ENCODE measurements around the gene TCF12.
"Not testable (repeated sequence)": the region's sequence is repeated elsewhere in the genome, so short reads cannot be mapped to it uniquely, and the experiment has no call there.

TCF12 gene

GRCh38 chr15:56929933-56930332 lies 11.5 kb downstream of the TCF12 start:
- H3K4me3 ChIP-seq (ENCODE audit: insufficient read depth, low read depth, low read length, poor library complexity, severe bottlenecking) = no peak overlapping the region

GRCh38 chr15:56930669-56931313 lies 12.3 kb downstream of the TCF12 start:
- Histone ChIP-seq H3K4me1 (ENCODE audit: control insufficient read depth, insufficient read depth, low read length, poor library complexity, severe bottlenecking) (peaks cover 6% of the 10 kb centered on the region), H3K27ac (ENCODE audit: insufficient read depth, low read length, poor library complexity, severe bottlenecking) (no peak overlapping the region), H3K4me3 (ENCODE audit: insufficient read depth, low read depth, low read length, poor library complexity, severe bottlenecking) (no peak overlapping the region), H3K9me3 (ENCODE audit: control insufficient read depth, low read length) (no peaks in the 10 kb centered on the region), H3K36me3 (ENCODE audit: control insufficient read depth, insufficient read depth, low read length) (no peaks in the 10 kb centered on the region), H3K27me3 (replicated peaks; ENCODE audit: control insufficient read depth, insufficient read depth, low read length, poor library complexity, severe bottlenecking) (no peaks in the 10 kb centered on the region)
- DNase-seq = no peak

More at GRCh38 chr15:56929933-56930332, 11.5 kb downstream of the TCF12 start:
- Histone ChIP-seq H3K27ac (ENCODE audit: insufficient read depth, low read length, poor library complexity, severe bottlenecking) (no peak overlapping the region), H3K4me1 (ENCODE audit: control insufficient read depth, insufficient read depth, low read length, poor library complexity, severe bottlenecking) (peaks cover 6% of the 10 kb centered on the region), H3K9me3 (ENCODE audit: control insufficient read depth, low read length) (no peaks in the 10 kb centered on the region), H3K36me3 (ENCODE audit: control insufficient read depth, insufficient read depth, low read length) (no peaks in the 10 kb centered on the region), H3K27me3 (replicated peaks; ENCODE audit: control insufficient read depth, insufficient read depth, low read length, poor library complexity, severe bottlenecking) (no peaks in the 10 kb centered on the region)
- DNase-seq = no peak

GRCh38 chr15:56931639-56932508 lies 13.4 kb downstream of the TCF12 start:
- H3K27me3 ChIP-seq (replicated peaks; ENCODE audit: control insufficient read depth, insufficient read depth, low read length, poor library complexity, severe bottlenecking) = no peaks in the 10 kb centered on the region
- H3K4me3 ChIP-seq (ENCODE audit: insufficient read depth, low read depth, low read length, poor library complexity, severe bottlenecking) = no peak overlapping the region
- no peak overlapping the region for H3K27ac ChIP-seq (ENCODE audit: insufficient read depth, low read length, poor library complexity, severe bottlenecking)
- H3K36me3 ChIP-seq (ENCODE audit: control insufficient read depth, insufficient read depth, low read length) = no peaks in the 10 kb centered on the region
- DNase-seq = no peak
- H3K4me1 ChIP-seq (ENCODE audit: control insufficient read depth, insufficient read depth, low read length, poor library complexity, severe bottlenecking) = peaks cover 6% of the 10 kb centered on the region
- H3K9me3 ChIP-seq (ENCODE audit: control insufficient read depth, low read length) = no peaks in the 10 kb centered on the region

GRCh38 chr15:56932509-56932868 lies 14.0 kb downstream of the TCF12 start:
- not testable (repeated sequence) for H3K4me3 ChIP-seq (ENCODE audit: insufficient read depth, low read depth, low read length, poor library complexity, severe bottlenecking); H3K36me3 ChIP-seq (ENCODE audit: control insufficient read depth, insufficient read depth, low read length); H3K27me3 ChIP-seq (replicated peaks; ENCODE audit: control insufficient read depth, insufficient read depth, low read length, poor library complexity, severe bottlenecking); H3K27ac ChIP-seq (ENCODE audit: insufficient read depth, low read length, poor library complexity, severe bottlenecking); H3K9me3 ChIP-seq (ENCODE audit: control insufficient read depth, low read length); H3K4me1 ChIP-seq (ENCODE audit: control insufficient read depth, insufficient read depth, low read length, poor library complexity, severe bottlenecking); DNase-seq

GRCh38 chr15:56933410-56933809 lies 15.0 kb downstream of the TCF12 start:
- no peak for DNase-seq
- H3K9me3 ChIP-seq (ENCODE audit: control insufficient read depth, low read length) = no peaks in the 10 kb centered on the region
- H3K4me3 ChIP-seq (ENCODE audit: insufficient read depth, low read depth, low read length, poor library complexity, severe bottlenecking) = no peak overlapping the region
- no peaks in the 10 kb centered on the region for H3K27me3 ChIP-seq (replicated peaks; ENCODE audit: control insufficient read depth, insufficient read depth, low read length, poor library complexity, severe bottlenecking)
- peaks cover 6% of the 10 kb centered on the region for H3K4me1 ChIP-seq (ENCODE audit: control insufficient read depth, insufficient read depth, low read length, poor library complexity, severe bottlenecking)
- no peaks in the 10 kb centered on the region for H3K36me3 ChIP-seq (ENCODE audit: control insufficient read depth, insufficient read depth, low read length)
- H3K27ac ChIP-seq (ENCODE audit: insufficient read depth, low read length, poor library complexity, severe bottlenecking) = no peak overlapping the region

DNA sequence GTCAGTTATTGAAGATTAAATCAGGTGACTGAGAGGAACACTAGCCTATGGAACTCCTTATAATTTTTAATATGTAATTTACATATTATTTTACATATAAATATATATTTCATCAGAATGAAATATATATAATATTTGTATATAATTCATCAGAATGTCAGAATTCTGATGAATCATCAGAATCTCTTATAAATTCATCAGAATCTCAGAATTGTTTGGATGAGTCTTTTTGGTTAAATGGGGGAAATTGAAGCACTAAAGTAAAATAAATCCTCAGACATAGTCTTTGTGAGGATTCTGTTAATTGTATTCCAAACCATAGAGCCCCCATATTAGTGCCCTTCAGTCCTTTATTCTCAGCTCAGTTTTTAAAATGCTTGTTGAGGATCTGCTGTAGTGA lies 15.4 kb downstream of the TCF12 start:
- no peak overlapping the region for H3K4me3 ChIP-seq (ENCODE audit: insufficient read depth, low read depth, low read length, poor library complexity, severe bottlenecking)
- peaks cover 6% of the 10 kb centered on the region for H3K4me1 ChIP-seq (ENCODE audit: control insufficient read depth, insufficient read depth, low read length, poor library complexity, severe bottlenecking)
- no peak for DNase-seq
- no peaks in the 10 kb centered on the region for H3K9me3 ChIP-seq (ENCODE audit: control insufficient read depth, low read length)
- H3K27ac ChIP-seq (ENCODE audit: insufficient read depth, low read length, poor library complexity, severe bottlenecking) = no peak overlapping the region
- no peaks in the 10 kb centered on the region for H3K36me3 ChIP-seq (ENCODE audit: control insufficient read depth, insufficient read depth, low read length)
- no peaks in the 10 kb centered on the region for H3K27me3 ChIP-seq (replicated peaks; ENCODE audit: control insufficient read depth, insufficient read depth, low read length, poor library complexity, severe bottlenecking)

GRCh38 chr15:56934269-56934668 lies 15.8 kb downstream of the TCF12 start:
- Histone ChIP-seq H3K27me3 (replicated peaks; ENCODE audit: control insufficient read depth, insufficient read depth, low read length, poor library complexity, severe bottlenecking) (no peaks in the 10 kb centered on the region), H3K4me3 (ENCODE audit: insufficient read depth, low read depth, low read length, poor library complexity, severe bottlenecking) (no peak overlapping the region), H3K4me1 (ENCODE audit: control insufficient read depth, insufficient read depth, low read length, poor library complexity, severe bottlenecking) (peaks cover 6% of the 10 kb centered on the region), H3K9me3 (ENCODE audit: control insufficient read depth, low read length) (no peaks in the 10 kb centered on the region), H3K27ac (ENCODE audit: insufficient read depth, low read length, poor library complexity, severe bottlenecking) (no peak overlapping the region), H3K36me3 (ENCODE audit: control insufficient read depth, insufficient read depth, low read length) (no peaks in the 10 kb centered on the region)
- DNase-seq = no peak

GRCh38 chr15:56936929-56937328 lies 18.5 kb downstream of the TCF12 start:
- Histone ChIP-seq H3K9me3 (ENCODE audit: control insufficient read depth, low read length) (no peaks in the 10 kb centered on the region), H3K27me3 (replicated peaks; ENCODE audit: control insufficient read depth, insufficient read depth, low read length, poor library complexity, severe bottlenecking) (no peaks in the 10 kb centered on the region), H3K4me3 (ENCODE audit: insufficient read depth, low read depth, low read length, poor library complexity, severe bottlenecking) (no peak overlapping the region), H3K4me1 (ENCODE audit: control insufficient read depth, insufficient read depth, low read length, poor library complexity, severe bottlenecking) (peaks cover 2% of the 10 kb centered on the region), H3K27ac (ENCODE audit: insufficient read depth, low read length, poor library complexity, severe bottlenecking) (no peak overlapping the region), H3K36me3 (ENCODE audit: control insufficient read depth, insufficient read depth, low read length) (no peaks in the 10 kb centered on the region)
- no peak for DNase-seq

DNA sequence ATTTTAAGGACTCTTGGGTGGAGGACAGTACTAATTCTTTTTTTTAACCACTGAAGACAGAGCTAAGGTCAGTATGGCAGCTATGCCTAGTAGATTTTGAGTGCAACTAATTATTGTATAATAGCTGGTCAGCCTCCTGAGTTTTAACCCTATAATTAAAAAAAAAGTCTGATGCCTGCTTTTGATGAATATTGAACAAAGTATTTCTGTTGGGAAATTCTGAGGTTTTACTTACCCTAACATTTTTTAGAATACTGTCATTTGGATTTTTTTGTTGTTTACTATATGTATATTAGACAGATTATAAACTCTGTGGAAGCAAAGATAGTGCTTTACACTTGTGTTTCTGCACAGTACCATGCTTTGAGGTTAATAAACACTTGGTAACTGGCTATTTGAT lies 20.8 kb downstream of the TCF12 start:
- Histone ChIP-seq H3K9me3 (ENCODE audit: control insufficient read depth, low read length) (no peaks in the 10 kb centered on the region), H3K36me3 (ENCODE audit: control insufficient read depth, insufficient read depth, low read length) (no peaks in the 10 kb centered on the region), H3K4me3 (ENCODE audit: insufficient read depth, low read depth, low read length, poor library complexity, severe bottlenecking) (no peak overlapping the region), H3K4me1 (ENCODE audit: control insufficient read depth, insufficient read depth, low read length, poor library complexity, severe bottlenecking) (no peaks in the 10 kb centered on the region), H3K27me3 (replicated peaks; ENCODE audit: control insufficient read depth, insufficient read depth, low read length, poor library complexity, severe bottlenecking) (no peaks in the 10 kb centered on the region), H3K27ac (ENCODE audit: insufficient read depth, low read length, poor library complexity, severe bottlenecking) (no peak overlapping the region)
- DNase-seq = no peak

DNA sequence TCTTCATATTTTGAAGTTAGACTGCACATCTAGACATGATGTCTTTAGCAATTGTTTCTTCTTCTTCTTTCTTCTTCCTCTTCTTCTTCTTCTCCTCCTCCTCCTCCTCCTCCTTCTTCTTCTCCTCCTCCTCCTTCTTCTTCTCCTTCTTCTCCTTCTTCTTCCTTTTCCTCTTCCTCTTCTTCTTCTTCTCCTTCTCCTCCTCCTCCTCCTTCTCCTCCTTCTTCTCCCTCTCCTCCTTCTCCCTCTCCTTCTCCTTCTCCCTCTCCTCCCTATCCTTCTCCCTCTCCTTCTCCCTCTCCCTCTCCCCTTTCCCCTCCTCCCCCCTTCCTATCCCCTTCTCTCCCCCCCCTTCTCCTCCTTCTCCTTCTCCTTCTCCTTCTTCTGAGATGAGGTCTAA lies 21.9 kb downstream of the TCF12 start:
- DNase-seq = no peak
- no peak overlapping the region for H3K27ac ChIP-seq (ENCODE audit: insufficient read depth, low read length, poor library complexity, severe bottlenecking)
- H3K27me3 ChIP-seq (replicated peaks; ENCODE audit: control insufficient read depth, insufficient read depth, low read length, poor library complexity, severe bottlenecking) = no peaks in the 10 kb centered on the region
- no peaks in the 10 kb centered on the region for H3K9me3 ChIP-seq (ENCODE audit: control insufficient read depth, low read length)
- H3K36me3 ChIP-seq (ENCODE audit: control insufficient read depth, insufficient read depth, low read length) = no peaks in the 10 kb centered on the region
- no peak overlapping the region for H3K4me3 ChIP-seq (ENCODE audit: insufficient read depth, low read depth, low read length, poor library complexity, severe bottlenecking)
- H3K4me1 ChIP-seq (ENCODE audit: control insufficient read depth, insufficient read depth, low read length, poor library complexity, severe bottlenecking) = no peaks in the 10 kb centered on the region
